ENCODE measurements around the gene AFMID.

GRCh38 chr17:78241277-78242023 is 54.3 kb downstream of the AFMID start:
- TF ChIP-seq SUZ12 (IDR thresholded peaks at IDR 0.05) (no peak), BHLHE40 (IDR thresholded peaks at IDR 0.05; ENCODE audit: borderline replicate concordance) (no peak), TARDBP (IDR thresholded peaks at IDR 0.05) (no peak), LEF1 (IDR thresholded peaks at IDR 0.05; ENCODE audit: borderline replicate concordance) (no peak), FOXA1 (IDR thresholded peaks at IDR 0.05) (no peak), SP1 (IDR thresholded peaks at IDR 0.05) (no peak), PKNOX1 (IDR thresholded peaks at IDR 0.05) (peak; percentile 88), NFRKB (IDR thresholded peaks at IDR 0.05) (no peak)
